A549 (cell line): ENCODE results near the gene STXBP6.

Source experiments
- BHLHE40 ChIP-seq: IDR thresholded peaks from 2 replicates; pipeline ENCODE4 v1.6.1; 2012; ENCODE audit warnings: low read depth, low read length, inconsistent platforms
- CBX2 ChIP-seq: fragments of 200-600 bp; sonication (generic); IDR thresholded peaks from 2 replicates; pipeline ENCODE4 v1.6.1; 2016; ENCODE audit warnings: low read depth, mild to moderate bottlenecking, borderline replicate concordance
- CTCF ChIP-seq: fragments of >200 bp; sonication (Bioruptor Twin); formaldehyde crosslinking; IDR thresholded peaks from 3 replicates; pipeline ENCODE4 v1.5.1; 2016
- EHMT2 ChIP-seq: fragments of 200-600 bp; sonication (generic); IDR thresholded peaks from 2 replicates; pipeline ENCODE4 v1.6.1; 2016; ENCODE audit warnings: antibody characterized with exemption, low read depth, mild to moderate bottlenecking, moderate library complexity
- EP300 ChIP-seq, 2 experiments: fragments of >200 bp; sonication (Bioruptor Twin); formaldehyde crosslinking; IDR thresholded peaks; 2 replicates in 1 of 2; 3 replicates in 1 of 2; pipeline ENCODE4 v1.6.1; 2016 to 2017
- KDM5A ChIP-seq: fragments of 200-600 bp; sonication (generic); IDR thresholded peaks from 2 replicates; pipeline ENCODE4 v1.6.1; 2016; ENCODE audit warnings: antibody characterized with exemption, mild to moderate bottlenecking
- NPAS2 ChIP-seq: fragments of 250-450 bp; sonication (Bioruptor Pico); IDR thresholded peaks from 2 replicates; pipeline ENCODE4 v1.8.0; 2022; ENCODE audit warnings: mild to moderate bottlenecking, moderate library complexity, borderline replicate concordance
- POLR2A ChIP-seq: IDR thresholded peaks from 2 replicates; pipeline ENCODE4 v1.6.1; 2012; ENCODE audit warnings: mild to moderate bottlenecking, low read length
- RAD21 ChIP-seq, 2 experiments: fragments of >200 bp in 1 of 2; sonication (Bioruptor Twin) in 1 of 2; formaldehyde crosslinking in 1 of 2; IDR thresholded peaks in 1 of 2; conservative IDR thresholded peaks in 1 of 2; 2 replicates in 1 of 2; 3 replicates in 1 of 2; pipeline ENCODE4 v1.6.1; 2012 to 2018; ENCODE audit warnings: inconsistent platforms in 1 of 2
- RCOR1 ChIP-seq: fragments of 150-350 bp; IDR thresholded peaks from 2 replicates; pipeline ENCODE4 v1.6.1; 2014; ENCODE audit warnings: antibody characterized with exemption, low read length, low read depth
- TF ChIP-seq, protein P1 (sequence below): fragments of 450-650 bp; IDR thresholded peaks from 2 replicates; pipeline ENCODE4 v1.6.1; 2014; ENCODE audit warnings: antibody characterized with exemption
- TF ChIP-seq, protein P2 (sequence below): fragments of 150-350 bp; IDR thresholded peaks from 2 replicates; pipeline ENCODE4 v1.6.1; 2014; ENCODE audit warnings: low read depth, mild to moderate bottlenecking, low read length

DNA sequence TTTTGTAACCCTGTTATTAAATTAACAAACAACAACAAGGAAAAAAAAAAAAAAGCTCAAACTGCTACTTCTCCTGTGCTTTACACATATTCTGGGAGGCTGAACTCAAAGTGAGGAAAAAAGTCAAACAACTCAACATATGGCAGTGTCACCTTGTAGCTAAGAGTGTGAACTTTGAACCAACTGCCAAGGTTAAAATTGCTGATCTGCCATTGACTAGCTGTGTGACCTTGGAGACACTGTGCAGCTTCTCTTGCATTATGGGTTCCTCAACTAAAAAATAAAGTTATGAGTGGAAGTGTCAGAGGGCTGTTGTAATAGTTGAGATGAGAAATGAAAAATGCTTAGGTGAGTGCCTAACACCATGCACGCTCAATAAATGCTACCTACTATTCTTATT is 34.2 kb downstream of the STXBP6 start:
- no peak for TF ChIP-seq CTCF
- TF ChIP-seq EP300 (IDR thresholded peaks at IDR 0.05), result no peak
- TF ChIP-seq POLR2A, result no peak
- no peak for TF ChIP-seq NPAS2 (CRISPR knock-in tag)
- TF ChIP-seq CBX2, result no peak
- TF ChIP-seq, protein P1, sequence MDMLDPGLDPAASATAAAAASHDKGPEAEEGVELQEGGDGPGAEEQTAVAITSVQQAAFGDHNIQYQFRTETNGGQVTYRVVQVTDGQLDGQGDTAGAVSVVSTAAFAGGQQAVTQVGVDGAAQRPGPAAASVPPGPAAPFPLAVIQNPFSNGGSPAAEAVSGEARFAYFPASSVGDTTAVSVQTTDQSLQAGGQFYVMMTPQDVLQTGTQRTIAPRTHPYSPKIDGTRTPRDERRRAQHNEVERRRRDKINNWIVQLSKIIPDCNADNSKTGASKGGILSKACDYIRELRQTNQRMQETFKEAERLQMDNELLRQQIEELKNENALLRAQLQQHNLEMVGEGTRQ, result no peak
- TF ChIP-seq, protein P2, sequence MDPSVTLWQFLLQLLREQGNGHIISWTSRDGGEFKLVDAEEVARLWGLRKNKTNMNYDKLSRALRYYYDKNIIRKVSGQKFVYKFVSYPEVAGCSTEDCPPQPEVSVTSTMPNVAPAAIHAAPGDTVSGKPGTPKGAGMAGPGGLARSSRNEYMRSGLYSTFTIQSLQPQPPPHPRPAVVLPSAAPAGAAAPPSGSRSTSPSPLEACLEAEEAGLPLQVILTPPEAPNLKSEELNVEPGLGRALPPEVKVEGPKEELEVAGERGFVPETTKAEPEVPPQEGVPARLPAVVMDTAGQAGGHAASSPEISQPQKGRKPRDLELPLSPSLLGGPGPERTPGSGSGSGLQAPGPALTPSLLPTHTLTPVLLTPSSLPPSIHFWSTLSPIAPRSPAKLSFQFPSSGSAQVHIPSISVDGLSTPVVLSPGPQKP, result no peak
- TF ChIP-seq KDM5A, result no peak
- TF ChIP-seq RCOR1, result no peak
- TF ChIP-seq RAD21 (conservative IDR thresholded peaks at IDR 0.05 in 1 of 2, IDR thresholded peaks at IDR 0.05 in 1 of 2), result no peak
- no peak for TF ChIP-seq EHMT2
- no peak for TF ChIP-seq BHLHE40
